Activated CD4-positive, alpha-beta T cell treated with anti-CD3 and anti-CD28 coated beads, Interleukin-2, amount 50 U/mL, for 16 hours (primary cell): Measurements from ENCODE around the gene NAV3.

Source experiments
- DNase-seq: peaks from one replicate; pipeline ENCODE4 v3.0.0-alpha.2; 2020

Gene NAV3

DNA sequence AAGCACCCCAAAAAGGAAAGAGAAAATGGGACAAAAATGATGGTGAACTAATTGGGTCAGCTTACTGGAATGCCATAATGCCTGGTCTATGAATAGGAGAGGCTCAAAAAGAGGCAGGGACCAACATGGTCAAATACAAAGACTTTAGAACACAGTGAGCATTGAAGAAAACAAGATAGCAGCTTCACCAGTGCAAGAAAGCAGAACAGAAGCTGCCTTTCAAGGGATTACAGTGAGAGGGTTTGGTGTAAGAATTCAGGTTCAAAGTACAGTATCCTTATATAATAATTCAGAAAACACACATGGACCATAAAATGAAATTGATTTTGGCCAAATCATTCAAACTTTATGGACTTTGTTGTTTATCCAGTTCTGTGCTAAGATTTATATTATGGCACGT is 162.1 kb downstream of the NAV3 start:
- no peak for DNase-seq

DNA sequence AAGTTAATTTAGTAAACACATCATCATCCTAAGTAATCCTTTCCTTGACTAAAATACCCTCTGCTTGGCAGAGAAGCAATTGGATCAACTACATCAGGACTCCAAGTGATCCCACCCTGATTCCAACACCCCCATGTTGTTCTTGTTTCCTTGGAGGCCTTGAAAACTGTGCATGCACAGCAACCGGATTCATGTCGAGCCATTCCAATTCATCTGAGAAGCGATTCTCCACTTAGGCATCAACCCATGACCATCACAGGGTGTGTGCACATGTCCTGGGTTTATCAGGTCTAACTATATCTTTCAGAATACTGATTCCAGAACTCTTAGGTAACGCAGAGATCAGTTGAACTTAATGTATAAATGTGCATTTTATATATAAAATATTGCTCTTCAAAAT is 163.0 kb downstream of the NAV3 start:
- DNase-seq, result no peak

DNA sequence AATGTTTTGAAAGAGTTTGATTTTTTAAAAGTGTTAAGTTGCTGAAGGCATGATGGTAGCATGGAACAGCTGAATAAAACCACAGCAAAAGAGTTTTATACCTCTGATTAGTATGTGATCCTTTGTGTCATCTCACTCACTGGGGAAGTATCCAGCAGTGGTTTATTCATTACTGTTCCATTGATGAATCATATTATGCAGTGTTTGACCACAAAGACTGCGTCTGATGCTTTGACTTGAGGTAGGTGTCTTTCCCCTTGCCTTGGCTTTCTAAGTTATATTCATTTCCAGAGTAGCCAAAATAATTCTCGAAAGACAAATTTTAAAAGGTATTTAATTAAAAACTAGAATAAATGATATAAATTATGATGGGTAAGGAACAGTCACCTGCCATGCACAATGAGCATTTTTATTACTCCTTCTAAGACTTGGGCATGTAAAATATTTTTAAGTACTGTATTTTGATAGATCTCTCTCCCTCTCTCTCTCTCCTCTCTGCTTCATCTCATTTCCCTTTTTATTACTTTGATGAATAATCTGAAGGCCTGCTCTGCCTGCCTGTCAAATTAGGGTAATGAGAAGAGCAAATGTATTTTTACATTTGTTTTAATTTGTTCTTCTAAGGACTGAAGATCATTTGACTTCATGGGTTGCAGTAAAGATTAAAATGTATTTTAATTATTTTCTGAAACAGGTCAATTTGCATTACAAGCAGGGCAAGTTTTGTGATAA is 164.9 kb downstream of the NAV3 start:
- DNase-seq, result peak; percentile 68

DNA sequence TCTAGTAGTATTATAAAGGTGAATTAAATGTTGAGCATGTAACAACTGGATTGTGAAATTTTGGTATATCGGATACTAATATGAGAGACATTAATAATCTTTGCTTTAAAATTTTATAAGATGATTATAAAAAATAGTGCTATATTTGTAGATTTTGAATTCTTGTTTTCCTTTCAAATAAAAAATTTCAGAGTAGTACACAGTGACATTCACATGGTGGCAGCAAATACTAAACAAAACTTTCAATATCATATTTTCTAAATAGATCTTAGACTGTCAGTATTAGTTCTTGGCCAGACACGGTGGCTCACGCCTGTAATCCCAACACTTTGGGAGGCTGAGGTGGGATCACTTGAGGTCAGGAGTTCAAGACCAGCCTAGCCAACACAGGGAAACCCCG is 166.0 kb downstream of the NAV3 start:
- DNase-seq, result no peak

DNA sequence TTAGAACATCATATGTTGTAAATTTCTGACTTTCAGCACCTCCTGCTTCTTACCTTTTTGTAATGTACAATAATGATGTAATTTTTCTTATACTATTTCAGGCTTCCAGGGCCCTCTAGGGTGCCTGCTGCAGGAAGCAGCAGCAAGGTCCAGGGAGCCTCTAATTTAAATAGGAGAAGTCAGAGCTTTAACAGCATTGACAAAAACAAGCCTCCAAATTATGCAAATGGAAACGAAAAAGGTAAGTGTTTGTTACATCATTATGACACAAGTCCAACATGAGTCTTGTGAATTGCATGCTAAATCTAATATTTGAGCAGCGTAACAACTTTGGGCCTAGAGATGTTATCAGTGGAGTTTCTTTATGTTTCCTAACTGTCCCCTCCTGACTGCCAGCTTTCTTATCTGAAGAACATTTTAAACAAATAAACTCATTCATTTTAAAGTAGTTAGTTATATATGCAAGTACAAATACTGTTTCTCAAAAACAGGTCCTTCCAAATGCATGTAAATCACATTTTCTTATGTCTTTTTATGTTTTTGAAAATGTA is 167.6 kb downstream of the NAV3 start:
- DNase-seq, result no peak

DNA sequence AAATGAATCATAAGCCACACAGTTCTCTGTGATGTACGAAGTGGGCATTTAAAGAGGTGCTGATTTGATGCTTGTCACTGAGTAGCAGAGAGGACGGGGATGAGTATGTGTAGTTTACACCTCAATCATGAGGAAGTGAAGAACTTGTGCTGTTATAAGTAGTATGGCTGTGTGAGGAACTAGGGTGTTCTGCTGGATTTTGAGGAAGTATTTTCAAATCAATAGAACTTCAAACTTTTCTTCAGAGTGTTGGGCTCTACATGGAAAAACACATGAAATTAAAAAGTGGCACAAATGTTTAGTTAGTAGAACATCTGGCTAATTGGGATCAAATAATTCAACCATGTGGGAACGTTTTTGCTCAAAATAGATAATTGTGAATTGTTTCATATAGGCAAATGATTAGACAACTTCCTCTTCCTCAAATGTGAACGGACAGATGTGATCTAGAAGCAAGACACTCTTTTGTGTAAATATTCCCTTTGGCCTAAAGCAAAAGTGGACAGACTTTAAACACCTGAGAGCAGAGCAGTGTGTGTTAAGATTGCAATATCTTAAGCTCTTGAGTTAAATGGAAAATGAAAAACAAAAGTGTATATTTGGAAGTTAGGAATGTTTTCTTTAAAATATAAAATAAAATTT is 168.5 kb downstream of the NAV3 start:
- DNase-seq, result no peak

DNA sequence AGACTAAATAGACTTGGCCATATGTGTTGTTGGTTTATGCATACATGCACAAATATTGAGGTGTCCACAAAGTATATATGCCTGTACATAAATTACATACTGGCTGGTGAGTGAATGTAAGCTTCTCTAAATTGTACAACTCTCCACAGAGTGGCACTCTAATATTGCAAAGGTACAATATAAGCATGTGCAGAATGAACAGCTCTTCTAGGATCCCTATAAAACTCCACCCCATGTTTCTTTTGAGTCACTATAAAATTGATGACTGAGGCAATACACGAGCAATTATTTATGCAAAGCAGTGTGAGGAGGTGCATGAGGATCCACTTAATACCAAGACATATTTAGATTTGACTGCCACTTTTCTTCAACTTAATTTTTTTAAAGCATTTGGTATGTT is 172.2 kb downstream of the NAV3 start:
- DNase-seq, result no peak

DNA sequence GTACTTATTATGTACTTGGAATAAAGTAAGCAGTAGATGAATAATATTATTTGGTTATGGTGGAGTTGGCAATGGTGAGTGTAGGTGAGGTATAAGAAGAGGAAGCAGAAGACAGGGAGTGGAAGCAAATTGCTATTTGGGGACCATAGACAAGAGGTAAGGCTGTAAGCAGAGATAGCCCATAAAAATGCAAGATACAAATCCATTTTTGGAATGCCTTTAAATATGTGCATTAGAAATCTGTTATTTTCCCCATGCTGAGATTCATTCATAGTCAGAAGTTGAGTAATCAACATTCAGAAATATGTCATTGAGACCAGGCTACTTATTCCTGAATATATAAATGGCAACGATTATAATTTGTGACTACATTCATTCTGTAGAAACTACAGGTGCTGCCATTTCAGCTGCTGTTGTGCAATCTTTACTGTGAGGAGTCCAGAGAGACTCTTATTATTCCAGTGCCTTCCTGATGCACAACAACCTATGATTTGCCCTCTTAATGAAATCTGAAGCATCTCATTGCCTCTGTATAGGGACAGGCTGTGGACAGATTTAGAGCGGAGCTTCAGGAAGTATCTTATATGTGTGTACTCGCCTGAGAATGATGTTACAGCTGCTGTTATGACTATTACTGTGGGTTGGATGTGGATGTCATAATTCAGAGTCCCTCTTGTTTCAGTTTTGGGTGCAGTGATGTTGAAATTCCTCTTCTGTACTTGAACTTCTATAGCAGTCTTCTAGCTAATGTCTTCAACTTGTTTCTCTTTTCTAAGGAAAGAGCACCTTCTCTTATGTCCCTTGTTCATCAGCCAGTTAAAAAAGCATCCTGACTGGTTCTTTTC is 173.8 kb downstream of the NAV3 start:
- DNase-seq, result no peak

DNA sequence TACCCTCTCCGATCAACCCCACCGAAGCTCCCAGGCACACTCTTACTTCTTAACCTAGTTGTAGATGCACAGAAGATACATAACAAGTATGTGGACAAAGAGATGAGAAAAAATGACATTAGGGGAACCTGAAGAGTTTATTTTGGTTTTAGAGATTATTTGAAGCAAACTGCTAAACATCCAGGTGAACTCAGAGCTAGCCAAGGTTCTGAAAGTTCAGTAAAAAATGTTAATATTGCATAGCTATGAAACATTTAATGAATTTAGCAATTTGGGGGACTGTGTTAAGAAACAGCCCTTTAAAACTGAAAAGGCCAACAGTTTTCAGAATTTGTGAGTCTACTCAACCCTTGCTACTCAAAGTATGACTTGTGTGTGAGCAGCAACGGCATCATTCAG is 174.4 kb downstream of the NAV3 start:
- DNase-seq, result no peak

DNA sequence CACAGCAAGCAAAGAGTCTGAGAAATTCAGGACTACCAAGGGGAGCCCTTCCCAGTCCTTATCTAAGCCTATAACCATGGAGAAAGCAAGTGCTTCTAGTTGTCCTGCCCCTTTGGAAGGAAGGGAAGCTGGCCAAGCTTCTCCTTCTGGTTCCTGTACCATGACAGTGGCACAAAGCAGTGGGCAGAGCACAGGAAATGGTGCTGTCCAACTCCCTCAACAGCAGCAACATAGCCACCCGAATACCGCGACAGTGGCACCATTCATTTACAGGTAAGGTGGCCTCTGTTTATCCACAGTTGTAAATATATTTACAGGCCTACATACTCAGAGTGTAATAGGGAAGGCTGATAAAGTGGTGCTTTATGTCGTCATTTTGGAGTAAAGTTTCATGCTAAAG is 176.5 kb downstream of the NAV3 start:
- DNase-seq, result no peak

DNA sequence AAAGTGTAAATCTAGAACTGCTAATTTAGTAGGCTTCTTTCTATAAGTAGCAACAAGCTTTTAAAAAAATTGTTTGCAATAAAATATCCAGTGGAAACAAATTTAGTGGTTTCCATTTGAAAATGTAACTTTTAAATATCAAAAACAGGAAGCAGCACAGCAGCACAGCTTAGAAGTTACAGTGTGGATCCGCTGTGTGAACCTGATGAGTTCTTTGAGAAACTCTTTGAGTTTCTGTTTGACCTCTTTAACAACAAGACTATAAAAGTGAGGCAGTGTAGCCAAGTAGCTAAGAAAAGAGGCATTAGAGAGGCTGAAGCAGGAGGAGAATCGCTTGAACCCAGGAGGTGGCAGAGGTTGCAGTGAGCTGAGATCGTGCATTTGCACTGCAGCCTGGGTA is 178.3 kb downstream of the NAV3 start:
- DNase-seq, result no peak

DNA sequence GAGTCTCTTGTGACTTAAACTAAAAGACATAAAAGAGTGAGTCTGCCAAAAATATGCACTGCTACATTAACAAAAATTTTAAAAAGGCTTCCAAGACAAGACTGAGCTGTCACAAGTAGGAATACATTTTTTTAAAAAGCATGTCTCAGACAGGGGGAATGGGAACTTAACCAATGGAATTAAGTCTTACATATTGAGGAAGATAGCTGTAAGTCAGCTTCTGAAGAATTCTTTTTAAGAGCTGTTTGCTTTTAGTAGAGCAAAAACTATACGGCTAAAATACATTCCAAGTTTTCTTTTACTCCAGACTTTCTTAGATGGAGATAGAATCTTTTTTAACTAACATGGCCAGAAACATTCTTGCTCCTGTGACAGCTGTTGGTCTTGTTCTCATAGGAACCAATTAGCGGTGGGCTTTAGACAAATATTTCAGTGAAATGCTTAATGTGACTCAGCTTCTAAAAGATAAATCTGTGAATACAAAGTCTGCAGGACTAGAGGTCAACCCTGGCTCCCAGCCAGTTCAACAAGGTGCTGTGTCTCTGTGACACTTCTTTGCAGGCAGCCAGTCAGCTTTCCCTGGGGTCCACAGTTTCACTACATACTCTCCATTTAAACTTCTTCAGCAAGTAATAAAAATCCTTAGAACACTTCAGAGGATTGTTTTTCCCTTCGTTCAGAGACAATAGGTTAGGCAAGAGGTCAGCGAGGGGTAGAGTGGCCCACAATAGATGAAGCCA is 187.6 kb downstream of the NAV3 start:
- no peak for DNase-seq

DNA sequence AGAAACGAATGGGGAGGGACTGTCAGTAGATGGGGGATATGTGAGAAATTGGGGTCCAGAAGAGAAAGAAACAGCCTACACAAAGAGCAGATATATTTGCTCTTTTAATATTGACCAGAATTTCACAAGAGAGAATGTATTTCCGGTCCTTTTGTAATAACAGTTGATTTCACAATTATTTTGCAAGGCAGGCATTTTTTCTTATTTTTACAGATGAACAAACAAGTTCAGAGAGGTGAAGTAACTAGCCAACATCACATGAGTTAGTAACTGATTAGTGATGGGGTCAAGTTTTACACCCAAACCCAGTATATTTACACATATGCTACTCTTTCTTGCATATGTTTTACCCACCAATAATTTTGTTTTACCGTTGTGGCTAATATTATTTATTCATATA is 188.2 kb downstream of the NAV3 start:
- DNase-seq, result no peak

DNA sequence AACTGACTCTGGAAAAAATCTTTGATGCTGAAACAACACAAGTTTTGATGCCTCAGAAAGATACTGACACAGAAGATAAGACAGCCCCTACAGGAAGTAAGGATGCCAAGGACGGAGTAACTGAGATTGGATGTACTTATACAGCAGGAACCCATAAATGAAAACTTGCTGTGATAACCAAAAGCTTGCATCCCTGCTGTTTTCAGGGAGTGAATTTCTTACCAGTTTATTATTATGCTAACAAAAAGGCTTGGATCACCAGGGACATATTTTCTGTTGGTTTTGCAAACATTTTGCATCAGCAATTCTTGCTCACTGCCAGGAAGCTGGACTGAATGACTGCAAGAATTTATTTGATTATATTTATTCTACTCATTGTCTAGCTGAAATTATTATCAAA is 197.7 kb downstream of the NAV3 start:
- no peak for DNase-seq

DNA sequence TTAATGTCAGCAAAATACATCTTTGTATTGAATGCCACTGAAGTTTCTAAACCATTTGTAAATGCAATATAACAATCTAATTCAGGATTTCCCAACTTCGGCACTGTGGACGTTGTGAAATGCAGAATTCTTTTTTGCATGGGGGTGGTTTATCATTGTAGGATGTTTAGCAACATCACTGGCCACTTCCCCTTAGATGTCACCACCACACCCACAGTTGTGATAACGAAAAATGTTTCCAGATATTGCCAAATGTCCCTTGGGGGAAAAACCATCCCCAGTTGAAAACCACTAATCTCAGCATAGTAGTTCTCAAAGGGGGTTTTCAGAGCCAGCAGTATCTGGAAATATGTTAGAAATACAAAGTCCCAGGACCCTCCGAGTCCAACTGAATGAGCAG is 203.3 kb downstream of the NAV3 start:
- DNase-seq, result no peak

DNA sequence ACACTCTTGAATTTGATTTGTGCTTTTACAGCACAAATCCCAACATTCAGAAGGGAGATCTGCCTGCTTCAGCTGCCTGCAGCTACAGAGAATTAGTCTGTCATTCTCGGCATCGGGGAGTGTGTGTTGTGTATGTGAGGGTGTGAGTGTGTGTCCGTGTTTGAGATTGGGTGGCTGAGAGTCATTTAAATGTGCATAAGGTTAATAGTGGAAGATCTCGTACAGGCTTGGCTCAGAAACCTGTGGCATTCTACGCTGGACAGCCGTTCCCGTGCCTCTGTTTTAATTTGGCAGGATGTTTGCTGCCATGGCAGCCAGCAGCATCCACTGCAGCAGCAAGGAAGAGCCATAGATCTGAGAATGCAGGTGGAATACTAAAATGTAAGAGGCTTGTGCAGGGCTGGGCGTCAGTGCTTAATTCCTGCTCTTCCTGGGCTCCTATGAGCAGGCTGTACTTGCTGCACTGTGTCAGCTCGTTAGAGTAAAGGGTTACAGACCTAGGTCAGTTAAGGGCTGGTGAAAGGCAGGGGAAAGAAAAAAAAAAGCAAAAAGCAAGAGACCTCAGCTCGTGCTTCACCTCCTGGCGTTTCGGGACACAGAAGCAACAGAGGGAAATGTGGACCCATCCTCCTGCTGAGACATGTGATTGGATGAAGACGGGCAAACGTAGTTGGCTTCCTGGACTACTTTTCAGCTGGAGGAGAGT is 205.4 kb downstream of the NAV3 start:
- no peak for DNase-seq

DNA sequence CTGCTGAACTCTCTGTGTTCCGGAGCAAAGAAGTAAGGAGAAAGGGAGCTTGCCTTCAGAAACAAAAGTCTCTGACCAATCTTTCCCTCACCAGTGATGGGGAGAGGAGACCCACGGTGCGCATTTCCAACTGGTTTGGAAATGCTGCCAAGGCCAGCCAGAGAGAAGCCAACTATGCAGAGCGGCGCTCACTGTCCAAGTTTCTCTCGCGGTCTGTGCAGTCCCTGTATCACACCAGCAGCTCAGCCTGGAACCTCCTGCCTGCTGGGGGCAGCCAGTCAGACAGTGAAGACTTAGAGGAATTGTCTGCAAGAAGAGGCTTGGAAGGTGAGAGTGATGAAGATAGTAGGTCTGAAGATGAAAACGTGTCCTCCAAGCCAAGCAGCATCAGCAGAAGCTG is 206.2 kb downstream of the NAV3 start:
- DNase-seq, result no peak

DNA sequence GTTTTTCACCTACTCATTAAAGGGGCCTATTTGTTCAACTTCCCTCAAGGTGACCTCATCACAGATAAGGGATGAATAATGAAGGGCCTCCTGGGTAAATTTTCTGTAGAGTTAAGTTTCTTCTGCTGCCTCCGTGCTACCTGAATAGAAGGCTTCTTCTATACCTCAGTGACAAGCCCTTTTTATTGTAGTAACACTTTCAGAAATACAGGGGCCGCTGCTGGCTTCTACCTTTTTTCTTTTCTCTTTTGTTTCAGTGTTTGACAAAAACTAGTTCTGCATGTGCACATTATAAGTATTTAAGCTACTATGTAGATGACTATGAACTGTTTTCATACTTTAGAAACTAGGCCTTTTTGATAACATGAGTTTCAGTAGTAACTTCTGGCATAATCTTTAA is 207.0 kb downstream of the NAV3 start:
- DNase-seq, result no peak

DNA sequence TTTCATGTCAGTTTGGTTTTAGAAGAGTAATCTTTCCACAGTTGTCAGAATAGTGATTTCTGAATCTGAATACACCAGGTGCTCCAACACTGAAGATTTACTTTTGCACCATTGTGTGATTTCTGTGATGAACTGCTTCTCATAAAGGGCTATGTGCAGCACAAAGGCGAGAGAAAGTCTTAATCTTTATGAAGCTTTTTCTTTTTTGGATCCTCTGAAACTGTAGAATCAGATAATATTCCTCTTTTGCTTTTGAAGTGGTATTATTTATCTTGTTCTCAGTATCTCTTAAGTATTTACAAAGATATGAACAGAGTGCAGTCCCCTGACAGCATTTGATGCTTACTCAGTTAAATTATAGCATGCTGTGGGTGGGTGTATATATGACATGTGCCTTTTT is 207.8 kb downstream of the NAV3 start:
- DNase-seq, result no peak

DNA sequence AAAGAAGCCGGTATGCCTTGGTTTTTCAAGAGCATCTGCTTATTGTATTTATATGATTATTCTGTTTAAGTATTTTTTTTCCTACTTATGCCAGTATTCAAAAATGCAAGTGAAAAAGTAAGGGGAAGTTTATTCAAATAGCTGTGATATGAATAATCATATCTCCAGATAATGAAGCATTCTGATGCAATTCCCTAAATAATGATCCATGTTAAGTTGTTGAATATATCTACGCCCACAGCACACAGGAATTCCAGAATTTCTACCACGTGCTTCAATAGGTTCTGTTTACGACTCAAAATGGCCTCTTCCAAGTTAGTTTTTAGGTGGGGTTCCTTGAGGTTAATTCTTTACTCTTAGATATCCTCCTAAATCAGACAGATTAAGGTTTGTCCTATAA is 208.3 kb downstream of the NAV3 start:
- no peak for DNase-seq

DNA sequence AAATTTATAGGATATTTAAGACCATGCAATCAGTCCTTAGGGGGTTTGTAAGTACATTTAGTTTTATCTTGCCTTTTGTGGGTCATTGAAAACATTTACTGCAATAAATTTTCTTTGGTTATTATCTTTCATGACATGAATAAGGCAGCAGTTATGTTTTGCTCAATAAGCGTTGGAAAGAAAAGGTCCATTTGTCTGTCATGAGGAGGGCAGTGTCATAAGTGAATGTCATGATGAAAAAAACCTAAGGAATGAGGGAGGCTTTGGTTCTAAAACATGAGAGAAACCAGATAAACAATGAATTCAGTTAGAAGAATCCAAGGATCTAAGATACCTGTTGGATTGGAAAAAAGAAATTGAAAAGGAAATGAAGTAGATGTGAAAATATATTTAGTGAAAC is 209.4 kb downstream of the NAV3 start:
- DNase-seq, result no peak

DNA sequence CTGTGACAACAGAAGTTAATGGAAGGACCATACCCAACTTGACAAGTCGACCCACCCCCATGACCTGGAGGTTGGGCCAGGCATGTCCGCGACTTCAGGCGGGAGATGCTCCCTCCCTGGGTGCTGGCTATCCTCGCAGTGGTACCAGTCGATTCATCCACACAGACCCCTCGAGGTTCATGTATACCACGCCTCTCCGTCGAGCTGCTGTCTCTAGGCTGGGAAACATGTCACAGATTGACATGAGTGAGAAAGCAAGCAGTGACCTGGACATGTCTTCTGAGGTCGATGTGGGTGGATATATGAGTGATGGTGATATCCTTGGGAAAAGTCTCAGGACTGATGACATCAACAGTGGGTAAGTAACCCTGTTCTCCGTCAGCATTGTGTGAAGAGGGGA is 220.1 kb downstream of the NAV3 start:
- no peak for DNase-seq
